Stimulated activated CD8-positive, alpha-beta memory T cell treated with anti-CD3 and anti-CD28 coated beads, Interleukin-12 subunit alpha, Interleukin-12 subunit beta, amount 100 ng/mL, for 24 hours (primary cell): ENCODE results near the gene CHRND.

Source experiments
- DNase-seq: peaks from one replicate; pipeline ENCODE4 v3.0.0-alpha.2; 2020; ENCODE audit errors: extremely low read depth

Gene CHRND

DNA sequence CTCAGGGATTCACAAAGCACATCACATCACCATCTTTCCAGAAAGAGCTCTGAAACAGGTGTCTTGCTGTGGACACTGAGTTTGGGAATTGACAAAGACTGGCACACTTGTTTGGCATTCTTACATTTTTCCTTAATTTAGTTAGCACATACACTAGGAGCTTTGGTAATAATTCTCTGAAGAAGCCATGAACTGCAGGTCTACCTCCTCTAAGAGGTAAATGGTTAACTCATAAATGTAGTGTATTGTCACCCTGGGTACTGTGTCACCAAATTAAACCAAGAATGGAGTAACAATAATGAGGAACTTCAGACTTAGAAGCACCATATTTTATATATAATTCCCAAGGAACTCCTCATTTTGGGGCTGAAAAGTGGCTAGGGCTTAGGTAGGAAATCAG is 47.1 kb downstream of the CHRND start:
- DNase-seq: no peak

GRCh38 chr2:232573771-232574435 is 47.9 kb downstream of the CHRND start:
- DNase-seq: no peak

DNA sequence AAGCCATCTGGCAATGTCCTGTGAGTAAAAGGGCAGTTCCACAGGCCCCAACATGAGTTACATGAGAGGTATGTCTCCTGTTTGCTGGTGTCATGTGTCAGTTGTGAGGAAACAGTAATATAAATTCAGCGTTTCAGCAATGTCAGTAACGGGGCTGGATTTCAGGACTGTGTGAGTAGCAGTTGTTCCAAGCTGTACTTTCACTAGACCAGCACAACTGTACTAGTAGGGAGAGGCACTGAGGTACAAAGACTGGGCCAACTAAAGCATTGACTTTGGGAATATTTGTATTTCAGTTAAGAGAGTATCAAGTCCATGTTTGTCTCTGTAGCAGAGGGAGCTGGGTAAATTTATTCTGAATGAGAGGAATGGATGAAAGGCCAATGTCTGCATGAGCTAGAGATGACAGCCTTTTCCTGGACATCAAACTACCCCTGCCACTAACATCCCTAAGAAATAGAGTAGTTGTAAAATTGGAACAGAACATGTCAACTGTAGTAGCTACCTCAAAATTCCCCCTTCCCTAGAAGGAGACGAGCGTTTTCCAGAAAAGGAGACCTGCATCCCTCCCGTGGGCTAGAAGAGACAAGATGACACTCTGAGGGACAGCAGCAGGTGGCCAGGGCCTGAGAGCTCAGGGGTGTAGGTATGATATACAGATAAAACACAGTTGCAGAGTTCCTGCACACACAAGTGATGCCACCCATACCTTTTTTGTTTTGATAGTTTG is 48.9 kb downstream of the CHRND start:
- DNase-seq: no peak

- DNase-seq: no peak
Measured at GRCh38 chr2:232575404-232575746, 49.4 kb downstream of the CHRND start.

DNA sequence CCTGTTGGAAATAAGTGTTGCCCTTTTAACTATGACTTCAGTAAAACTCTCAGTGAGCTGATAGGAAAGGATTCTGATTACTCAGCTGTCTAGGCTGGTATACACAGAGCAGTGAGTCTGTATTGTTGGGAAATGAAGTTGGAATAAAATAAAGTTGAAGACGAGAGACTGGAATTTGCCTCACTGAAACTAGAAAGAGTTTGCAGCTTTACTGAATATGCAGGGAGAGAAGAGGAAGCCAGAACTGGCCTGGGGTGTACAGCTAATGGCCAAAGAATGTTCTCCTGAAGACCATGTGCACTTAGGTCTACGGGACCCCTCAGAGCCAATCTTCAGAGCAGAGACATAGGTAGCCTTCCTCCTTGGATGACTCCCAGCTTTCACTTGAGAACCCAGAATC is 51.0 kb downstream of the CHRND start:
- DNase-seq: no peak

DNA sequence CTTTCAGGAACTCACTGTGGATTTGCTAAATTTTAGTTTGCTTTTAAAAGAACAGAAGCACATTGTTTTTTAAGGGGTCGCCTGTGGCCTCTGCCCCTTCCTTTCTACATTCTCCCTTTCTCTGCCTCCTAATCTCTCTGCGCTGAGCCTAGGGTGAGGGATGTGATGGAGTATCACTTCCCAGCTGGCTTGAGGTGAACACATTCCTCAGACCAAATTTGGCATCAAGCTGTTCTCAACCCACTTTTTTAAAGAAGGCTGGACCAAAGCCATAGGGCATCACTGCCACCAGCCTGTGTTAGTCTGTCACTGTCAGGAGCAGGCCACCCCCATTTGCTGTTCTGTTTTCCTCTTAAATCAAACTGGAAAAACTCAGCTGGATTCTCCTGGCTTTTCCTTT is 51.9 kb downstream of the CHRND start:
- no peak for DNase-seq

DNA sequence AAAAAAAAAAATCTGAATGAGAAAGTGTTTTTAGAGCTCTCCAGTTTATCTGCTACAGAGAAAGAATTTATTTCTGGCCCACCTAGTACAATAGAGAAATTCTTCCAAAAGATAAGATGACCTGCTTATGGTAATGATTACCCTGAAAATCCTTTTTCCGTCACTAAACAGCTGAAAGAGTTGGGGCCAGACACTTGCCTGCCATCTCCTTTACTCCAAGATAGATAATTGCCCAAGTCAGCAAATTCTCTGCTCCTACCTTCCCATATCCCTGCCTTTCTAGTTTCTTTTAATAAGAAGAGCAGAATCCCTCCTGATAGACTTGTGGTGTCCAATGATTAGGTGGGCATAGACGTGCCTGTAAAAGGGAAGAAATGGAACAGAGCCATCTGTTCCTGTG is 52.7 kb downstream of the CHRND start:
- DNase-seq: no peak

DNA sequence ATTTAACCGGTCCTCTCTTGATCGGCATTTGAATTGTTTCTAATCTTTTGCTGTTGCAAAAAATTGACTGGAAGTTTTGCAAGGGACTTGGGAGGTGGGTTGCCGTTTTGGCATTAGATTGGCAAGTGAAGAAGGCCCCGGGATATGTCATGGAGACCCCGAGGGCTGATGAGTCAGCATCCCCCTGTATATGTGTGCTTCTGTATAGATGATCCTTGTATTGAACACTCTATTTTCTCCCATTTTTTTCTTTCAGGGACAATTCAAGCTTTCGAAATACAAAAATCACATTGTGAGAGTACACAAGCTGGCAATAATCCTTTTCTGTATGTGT is 54.7 kb downstream of the CHRND start:
- DNase-seq: no peak

DNA sequence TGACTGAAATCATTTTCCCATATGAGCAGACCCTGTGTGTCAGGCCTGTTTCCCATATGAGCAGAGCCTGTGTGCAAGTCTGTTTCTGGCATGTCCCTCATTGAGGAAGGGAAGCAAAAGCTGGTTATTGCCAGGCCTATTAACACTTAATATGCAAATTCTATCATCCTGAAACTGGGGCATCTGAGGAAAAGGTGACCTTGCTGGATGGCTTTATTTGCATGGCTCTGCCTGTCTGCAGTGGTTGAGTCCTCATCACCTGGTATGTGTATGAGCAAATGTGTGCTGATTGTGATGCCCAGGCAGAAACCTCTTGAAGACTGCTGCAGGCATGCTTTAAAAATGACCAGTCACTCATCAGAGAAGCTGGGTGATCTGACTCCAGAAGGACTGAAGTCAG is 55.8 kb downstream of the CHRND start:
- no peak for DNase-seq

DNA sequence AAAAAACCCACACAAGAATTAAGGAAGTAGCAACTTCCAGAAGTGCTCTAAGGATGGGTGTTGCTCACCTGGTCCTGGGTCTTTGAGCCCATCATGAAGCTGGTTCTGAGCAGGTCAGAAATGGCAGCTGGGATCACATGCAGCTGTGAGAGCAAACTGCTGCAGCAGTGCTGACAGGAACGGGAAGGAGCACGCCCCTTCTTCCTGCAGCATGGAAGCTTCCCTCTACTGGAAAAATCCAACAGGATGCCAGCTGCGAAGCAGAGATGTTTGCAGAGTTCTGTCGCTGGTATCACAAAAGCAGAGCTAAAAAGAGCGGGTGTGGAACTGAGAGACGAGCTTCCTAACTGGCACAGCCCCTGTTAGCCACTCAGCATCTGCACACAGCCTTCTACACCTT is 58.3 kb downstream of the CHRND start:
- no peak for DNase-seq
